Dendritic cell treated with granulocyte-macrophage colony-stimulating factor and Interleukin-4, amounts not matched to agents 40 ng/mL and 50 ng/mL, for 4 days (primary cell): ENCODE results near the gene FECH.
A peak's percentile ranks its signal among the peaks of the same experiment; 100 is the strongest.

ENCODE experiments used
- H3K27ac Mint-ChIP-seq: one replicate; pipeline ENCODE4 v1.8.0; 2022; ENCODE audit warnings: mild to moderate bottlenecking, mixed read lengths
- H3K27me3 Mint-ChIP-seq: one replicate; pipeline ENCODE4 v1.8.0; 2022; ENCODE audit warnings: mild to moderate bottlenecking, mixed read lengths
- H3K36me3 Mint-ChIP-seq: one replicate; pipeline ENCODE4 v1.8.0; 2022; ENCODE audit warnings: low read depth, mixed read lengths
- H3K4me1 Mint-ChIP-seq: one replicate; pipeline ENCODE4 v1.8.0; 2022; ENCODE audit warnings: low read depth, mixed read lengths
- H3K4me3 Mint-ChIP-seq: one replicate; pipeline ENCODE4 v1.8.0; 2022; ENCODE audit warnings: mild to moderate bottlenecking, moderate library complexity, mixed read lengths
- H3K9me3 Mint-ChIP-seq: one replicate; pipeline ENCODE4 v1.8.0; 2022; ENCODE audit warnings: mixed read lengths
- intact Hi-C: fragments of 100-400 bp; cut with micrococcal nuclease; formaldehyde crosslinking; loops from one replicate; pipeline ENCODE4 v1.15.0; 2022

Gene FECH

GRCh38 chr18:57586251-57587049 is at the start of gene FECH:
Gene FECH, minus strand, starts transcription at chr18:57586702. Its CDS starts 82 bp downstream, at chr18:57586620.
- peaks cover 19% of the 10 kb centered on the region for H3K36me3 Mint-ChIP-seq
- intact Hi-C loops: loop anchor here (2.0 kb wide), 1 partner anchor 34 kb away; the partner anchor contains the start of gene NARS1
- H3K4me1 Mint-ChIP-seq: peaks cover 25% of the 10 kb centered on the region
- H3K27me3 Mint-ChIP-seq: no peaks in the 10 kb centered on the region
- peak within 1 kb of the TSS; percentile 93 for H3K4me3 Mint-ChIP-seq
- H3K27ac Mint-ChIP-seq: peak within 1 kb of the TSS; percentile 89
- no peaks in the 10 kb centered on the region for H3K9me3 Mint-ChIP-seq

- no peak overlapping the region for H3K4me3 Mint-ChIP-seq
- no peak overlapping the region for H3K27ac Mint-ChIP-seq
- intact Hi-C loops: no loop called here
- H3K4me1 Mint-ChIP-seq: peaks cover 20% of the 10 kb centered on the region
- H3K9me3 Mint-ChIP-seq: no peaks in the 10 kb centered on the region
- no peaks in the 10 kb centered on the region for H3K27me3 Mint-ChIP-seq
- H3K36me3 Mint-ChIP-seq: peaks cover 42% of the 10 kb centered on the region
These were observed 48.7 kb upstream of the FECH start for GRCh38 chr18:57635003-57635822.

GRCh38 chr18:57631697-57632096 is 45.2 kb upstream of the FECH start:
- H3K4me3 Mint-ChIP-seq: peak overlapping the region; percentile 53
- H3K27me3 Mint-ChIP-seq: no peaks in the 10 kb centered on the region
- H3K27ac Mint-ChIP-seq: peak overlapping the region; percentile 38
- no peaks in the 10 kb centered on the region for H3K9me3 Mint-ChIP-seq
- intact Hi-C loops: loop anchor here (2.0 to 5.0 kb wide), 4 partner anchors 36 to 249 kb away; no protein-coding TSS in a partner anchor
- peaks cover 18% of the 10 kb centered on the region for H3K4me1 Mint-ChIP-seq
- peaks cover 18% of the 10 kb centered on the region for H3K36me3 Mint-ChIP-seq

DNA sequence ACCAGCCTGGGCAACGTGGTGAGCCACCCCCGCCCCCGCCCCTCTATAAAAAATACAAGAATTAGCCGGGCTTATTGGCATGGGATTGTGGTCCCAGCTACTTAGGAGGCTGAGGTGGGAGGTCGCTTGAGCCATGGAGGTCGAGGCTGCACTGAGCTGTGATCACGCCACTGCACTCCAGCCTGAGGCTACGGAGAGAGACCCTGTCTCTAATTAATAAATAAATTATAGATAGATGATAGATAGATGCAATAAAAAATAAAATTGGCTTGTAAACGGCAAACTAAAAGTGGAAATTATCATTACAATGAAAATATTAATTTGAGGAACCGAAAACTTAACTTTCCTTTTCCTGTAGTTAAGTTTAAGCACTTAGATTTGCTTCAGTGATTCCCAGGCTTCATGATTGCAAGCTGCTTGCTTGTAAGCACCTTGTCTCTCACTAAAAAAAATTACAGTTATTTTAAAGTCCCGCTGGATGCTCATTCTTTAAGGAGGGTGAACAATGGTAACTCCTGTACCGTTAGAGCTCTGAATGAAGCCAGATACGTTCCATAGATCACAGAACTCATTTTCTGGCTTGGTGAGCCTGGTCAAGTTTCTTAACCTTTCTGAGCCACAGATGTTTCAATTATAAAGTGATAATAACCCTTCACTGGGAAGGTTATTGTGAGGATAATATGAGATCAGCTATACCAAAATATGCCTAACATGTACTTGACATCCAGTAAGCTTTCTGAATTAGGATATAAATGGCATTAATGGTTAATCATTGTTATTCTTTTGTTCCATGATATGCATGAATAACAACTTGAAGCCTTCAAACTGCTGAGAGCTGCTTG is 44.5 kb upstream of the FECH start:
- H3K4me1 Mint-ChIP-seq: peaks cover 18% of the 10 kb centered on the region
- no peaks in the 10 kb centered on the region for H3K27me3 Mint-ChIP-seq
- peak overlapping the region; percentile 90 for H3K4me3 Mint-ChIP-seq

GRCh38 chr18:57630002-57630753 is 43.7 kb upstream of the FECH start:
- intact Hi-C loops: loop anchor here (1.0 to 5.0 kb wide), 5 partner anchors 9 to 251 kb away; partner anchors contain the start of gene NARS1
- peaks cover 18% of the 10 kb centered on the region for H3K4me1 Mint-ChIP-seq
- H3K9me3 Mint-ChIP-seq: no peaks in the 10 kb centered on the region
- H3K27me3 Mint-ChIP-seq: no peaks in the 10 kb centered on the region
- peak overlapping the region; percentile 96 for H3K27ac Mint-ChIP-seq
- peaks cover 18% of the 10 kb centered on the region for H3K36me3 Mint-ChIP-seq
- H3K4me3 Mint-ChIP-seq: peak overlapping the region; percentile 90

More for the DNA sequence above, 44.5 kb upstream of the FECH start:
- intact Hi-C loops: loop anchor here (1.0 to 5.0 kb wide), 5 partner anchors 10 to 250 kb away; partner anchors contain the start of gene NARS1
- peak overlapping the region; percentile 96 for H3K27ac Mint-ChIP-seq
- H3K9me3 Mint-ChIP-seq: no peaks in the 10 kb centered on the region
- peaks cover 18% of the 10 kb centered on the region for H3K36me3 Mint-ChIP-seq

GRCh38 chr18:57629422-57629821 is 42.9 kb upstream of the FECH start:
- Mint-ChIP-seq H3K9me3 (no peaks in the 10 kb centered on the region), H3K27ac (peak overlapping the region; percentile 96), H3K36me3 (peaks cover 18% of the 10 kb centered on the region), H3K4me1 (peaks cover 18% of the 10 kb centered on the region), H3K27me3 (no peaks in the 10 kb centered on the region), H3K4me3 (peak overlapping the region; percentile 90)
- intact Hi-C loops: loop anchor here (10.0 kb wide), 1 partner anchor 585 kb away; no protein-coding TSS in a partner anchor

GRCh38 chr18:57627488-57627887 is 41.0 kb upstream of the FECH start:
- intact Hi-C loops: loop anchor here (10.0 kb wide), 1 partner anchor 587 kb away; no protein-coding TSS in a partner anchor
- no peaks in the 10 kb centered on the region for H3K9me3 Mint-ChIP-seq
- peaks cover 18% of the 10 kb centered on the region for H3K4me1 Mint-ChIP-seq
- H3K4me3 Mint-ChIP-seq: no peak overlapping the region
- peaks cover 18% of the 10 kb centered on the region for H3K36me3 Mint-ChIP-seq
- no peak overlapping the region for H3K27ac Mint-ChIP-seq
- no peaks in the 10 kb centered on the region for H3K27me3 Mint-ChIP-seq

GRCh38 chr18:57624988-57625387 is 38.5 kb upstream of the FECH start:
- no peaks in the 10 kb centered on the region for H3K27me3 Mint-ChIP-seq
- no peaks in the 10 kb centered on the region for H3K9me3 Mint-ChIP-seq
- intact Hi-C loops: loop anchor here (10.0 kb wide), 1 partner anchor 590 kb away; no protein-coding TSS in a partner anchor
- no peak overlapping the region for H3K27ac Mint-ChIP-seq
- no peak overlapping the region for H3K4me3 Mint-ChIP-seq
- H3K4me1 Mint-ChIP-seq: peaks cover 3% of the 10 kb centered on the region
- H3K36me3 Mint-ChIP-seq: peaks cover 11% of the 10 kb centered on the region

DNA sequence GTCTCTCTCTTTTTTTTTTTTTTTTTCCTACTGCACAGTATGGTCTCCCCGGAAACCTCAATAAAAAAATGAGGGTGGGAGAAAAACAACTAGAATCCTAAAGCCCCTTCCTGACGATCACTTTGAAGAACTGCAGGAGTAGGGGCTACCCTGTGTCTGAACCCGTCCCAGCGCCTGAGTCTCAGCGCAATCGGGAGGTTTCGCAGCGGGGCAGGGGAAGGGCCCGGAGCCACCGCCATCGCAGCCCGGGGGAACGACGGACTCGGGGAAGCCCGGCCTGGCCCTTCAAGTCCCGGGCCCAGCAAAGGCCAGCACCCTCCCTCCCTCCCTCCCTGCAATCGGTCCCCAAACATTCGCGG is 34.7 kb upstream of the FECH start:
- intact Hi-C loops: loop anchor here (1.0 to 10.0 kb wide), 3 partner anchors 9 to 594 kb away; partner anchors contain the start of gene FECH
- peak overlapping the region; percentile 97 for H3K4me3 Mint-ChIP-seq
- no peaks in the 10 kb centered on the region for H3K9me3 Mint-ChIP-seq
- H3K27ac Mint-ChIP-seq: peak overlapping the region; percentile 98
- H3K36me3 Mint-ChIP-seq: peaks cover 40% of the 10 kb centered on the region
- no peaks in the 10 kb centered on the region for H3K27me3 Mint-ChIP-seq
- H3K4me1 Mint-ChIP-seq: peaks cover 13% of the 10 kb centered on the region

- H3K9me3 Mint-ChIP-seq: no peaks in the 10 kb centered on the region
- H3K27ac Mint-ChIP-seq: no peak overlapping the region
- H3K36me3 Mint-ChIP-seq: peaks cover 54% of the 10 kb centered on the region
- intact Hi-C loops: loop anchor here (2.0 to 10.0 kb wide), 2 partner anchors 33 to 595 kb away; partner anchors contain the start of gene FECH
- no peaks in the 10 kb centered on the region for H3K27me3 Mint-ChIP-seq
- no peak overlapping the region for H3K4me3 Mint-ChIP-seq
- H3K4me1 Mint-ChIP-seq: peaks cover 13% of the 10 kb centered on the region
These were observed 33.4 kb upstream of the FECH start for GRCh38 chr18:57619876-57620275.

DNA sequence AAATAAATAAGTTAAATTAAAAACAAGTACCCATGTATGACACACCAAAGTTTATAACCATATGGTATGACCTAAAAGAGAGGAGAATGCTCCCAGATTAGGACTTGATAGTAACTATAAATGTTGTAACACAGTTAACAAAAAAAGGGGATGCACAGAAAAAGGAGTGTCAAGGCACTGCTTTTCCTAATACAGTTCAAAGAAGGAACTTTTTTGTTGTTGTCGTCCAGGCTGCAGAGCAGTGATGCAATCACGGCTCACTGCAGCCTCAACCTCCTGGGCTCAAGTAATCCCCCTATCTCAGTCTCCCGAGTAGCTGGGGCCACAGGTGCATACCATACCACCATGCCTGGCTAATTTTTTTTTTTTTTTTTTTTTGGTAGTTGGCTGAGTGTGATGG is 32.4 kb upstream of the FECH start:
- Mint-ChIP-seq H3K9me3 (no peaks in the 10 kb centered on the region), H3K4me3 (no peak overlapping the region), H3K4me1 (peaks cover 13% of the 10 kb centered on the region), H3K27me3 (no peaks in the 10 kb centered on the region), H3K27ac (no peak overlapping the region), H3K36me3 (peaks cover 63% of the 10 kb centered on the region)
- intact Hi-C loops: no loop called here

GRCh38 chr18:57603871-57604270 is 17.4 kb upstream of the FECH start:
- H3K36me3 Mint-ChIP-seq: peaks cover 95% of the 10 kb centered on the region
- intact Hi-C loops: no loop called here
- H3K4me1 Mint-ChIP-seq: no peaks in the 10 kb centered on the region
- no peaks in the 10 kb centered on the region for H3K27me3 Mint-ChIP-seq
- no peak overlapping the region for H3K4me3 Mint-ChIP-seq
- H3K9me3 Mint-ChIP-seq: no peaks in the 10 kb centered on the region
- H3K27ac Mint-ChIP-seq: no peak overlapping the region
